H1 (cell line): ENCODE data around the gene RARA. TPM values are rescaled to one million over a fixed set of nuclear protein-coding genes. Genes with fewer than 3 reads are reported as not detected.

Experiments
- CBX8 ChIP-seq: fragments of 300-800, 300-1000 bp; sonication (generic); IDR thresholded peaks from 2 replicates; pipeline ENCODE4 v1.7.1; 2016; ENCODE audit warnings: low read depth, low read length, borderline replicate concordance
- CTBP2 ChIP-seq: IDR thresholded peaks from 2 replicates; pipeline ENCODE4 v1.7.0; 2011; ENCODE audit warnings: borderline replicate concordance, mild to moderate bottlenecking, moderate library complexity, mixed read lengths, low read length; ENCODE audit not compliant: insufficient read depth, insufficient read length
- EZH2 ChIP-seq: fragments of 200-600 bp; sonication (generic); IDR thresholded peaks from 2 replicates; pipeline ENCODE4 v1.7.1; 2012; ENCODE audit warnings: low read depth, mild to moderate bottlenecking, moderate library complexity, low read length, inconsistent platforms; ENCODE audit not compliant: severe bottlenecking
- MAFK ChIP-seq: IDR thresholded peaks from 2 replicates; pipeline ENCODE4 v1.6.1; 2012; ENCODE audit warnings: low read depth, mild to moderate bottlenecking, improper control_type of control experiment, low read length
- NANOG ChIP-seq: IDR thresholded peaks from 2 replicates; pipeline ENCODE4 v1.6.1; 2011; ENCODE audit warnings: low read length, low read depth, mild to moderate bottlenecking, inconsistent platforms; ENCODE audit not compliant: insufficient read depth, poor library complexity, severe bottlenecking
- NRF1 ChIP-seq: IDR thresholded peaks from 2 replicates; pipeline ENCODE4 v1.6.1; 2011; ENCODE audit warnings: mild to moderate bottlenecking, low read depth, low read length, improper control_type of control experiment
- SAP30 ChIP-seq: fragments of 300-600 bp; sonication (generic); IDR thresholded peaks from 2 replicates; pipeline ENCODE4 v1.7.1; 2012; ENCODE audit warnings: low read length, moderate library complexity, mild to moderate bottlenecking, inconsistent platforms; ENCODE audit not compliant: insufficient read depth, insufficient replicate concordance
- polyA plus RNA-seq, 7 experiments: library from polyadenylated mRNA; depleted of rRNA in 3 of 7; stranded (reverse) in 5 of 7; unstranded in 2 of 7; fragments of >200 nt in 5 of 7; fragments of 200-250 nt in 2 of 7; gene quantifications; 1 replicate in 5 of 7; 2 replicates in 1 of 7; 4 replicates in 1 of 7; pipeline versions ENCODE4 v1.2.1 to v1.2.3, GENCODE V29; 2011 to 2013; ENCODE audit warnings: missing spikeins in 2 of 7, mixed read lengths in 2 of 7
- total RNA-seq: library from RNA; stranded (reverse); fragmentation: NEBNext Ultra II Directional; extraction: Animal tissue kit (Norgen Biotek cat#: 25700); gene quantifications from 2 replicates; pipeline ENCODE4 v1.2.1, GENCODE V29; 2021
- TF ChIP-seq, protein P1 (sequence below): fragments of 300-600 bp; sonication (generic); IDR thresholded peaks from 2 replicates; pipeline ENCODE4 v1.7.1; 2012; ENCODE audit warnings: low read length, moderate library complexity, mild to moderate bottlenecking, inconsistent platforms; ENCODE audit not compliant: insufficient replicate concordance
- TF ChIP-seq, protein P2 (sequence below): IDR thresholded peaks from 2 replicates; pipeline ENCODE4 v1.6.1; 2011; ENCODE audit warnings: low read depth, mild to moderate bottlenecking, low read length; ENCODE audit not compliant: insufficient read depth
- TF ChIP-seq, protein P3 (sequence below): IDR thresholded peaks from 2 replicates; pipeline ENCODE4 v1.6.1; 2012; ENCODE audit warnings: inconsistent platforms

The RARA gene
- total and polyA plus RNA-seq, 2 of the 8 experiments (the other 6 are each of a cell fraction or from before 2014, with no cell fraction given), result 4.4 to 16.5 TPM

DNA sequence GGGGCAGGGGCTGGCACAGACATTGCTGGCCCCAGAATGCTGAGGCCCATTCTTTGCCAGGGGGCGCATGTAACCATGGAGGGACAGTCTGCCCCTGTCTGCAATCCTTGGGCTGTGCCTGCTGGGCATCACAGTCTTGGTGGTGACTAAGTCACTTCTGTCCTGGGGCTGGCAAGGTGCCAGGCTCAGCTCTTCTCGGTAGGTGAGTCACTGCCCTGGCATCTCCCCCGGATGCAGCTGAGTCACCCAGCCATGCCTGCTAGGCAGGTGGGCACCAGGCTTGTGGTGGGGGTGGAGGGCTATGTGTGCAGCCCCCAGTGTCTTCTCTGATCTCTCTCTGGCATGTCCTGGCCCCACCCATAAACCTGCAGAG, 5.6 kb downstream of the RARA start (continued):
- TF ChIP-seq, protein P1, sequence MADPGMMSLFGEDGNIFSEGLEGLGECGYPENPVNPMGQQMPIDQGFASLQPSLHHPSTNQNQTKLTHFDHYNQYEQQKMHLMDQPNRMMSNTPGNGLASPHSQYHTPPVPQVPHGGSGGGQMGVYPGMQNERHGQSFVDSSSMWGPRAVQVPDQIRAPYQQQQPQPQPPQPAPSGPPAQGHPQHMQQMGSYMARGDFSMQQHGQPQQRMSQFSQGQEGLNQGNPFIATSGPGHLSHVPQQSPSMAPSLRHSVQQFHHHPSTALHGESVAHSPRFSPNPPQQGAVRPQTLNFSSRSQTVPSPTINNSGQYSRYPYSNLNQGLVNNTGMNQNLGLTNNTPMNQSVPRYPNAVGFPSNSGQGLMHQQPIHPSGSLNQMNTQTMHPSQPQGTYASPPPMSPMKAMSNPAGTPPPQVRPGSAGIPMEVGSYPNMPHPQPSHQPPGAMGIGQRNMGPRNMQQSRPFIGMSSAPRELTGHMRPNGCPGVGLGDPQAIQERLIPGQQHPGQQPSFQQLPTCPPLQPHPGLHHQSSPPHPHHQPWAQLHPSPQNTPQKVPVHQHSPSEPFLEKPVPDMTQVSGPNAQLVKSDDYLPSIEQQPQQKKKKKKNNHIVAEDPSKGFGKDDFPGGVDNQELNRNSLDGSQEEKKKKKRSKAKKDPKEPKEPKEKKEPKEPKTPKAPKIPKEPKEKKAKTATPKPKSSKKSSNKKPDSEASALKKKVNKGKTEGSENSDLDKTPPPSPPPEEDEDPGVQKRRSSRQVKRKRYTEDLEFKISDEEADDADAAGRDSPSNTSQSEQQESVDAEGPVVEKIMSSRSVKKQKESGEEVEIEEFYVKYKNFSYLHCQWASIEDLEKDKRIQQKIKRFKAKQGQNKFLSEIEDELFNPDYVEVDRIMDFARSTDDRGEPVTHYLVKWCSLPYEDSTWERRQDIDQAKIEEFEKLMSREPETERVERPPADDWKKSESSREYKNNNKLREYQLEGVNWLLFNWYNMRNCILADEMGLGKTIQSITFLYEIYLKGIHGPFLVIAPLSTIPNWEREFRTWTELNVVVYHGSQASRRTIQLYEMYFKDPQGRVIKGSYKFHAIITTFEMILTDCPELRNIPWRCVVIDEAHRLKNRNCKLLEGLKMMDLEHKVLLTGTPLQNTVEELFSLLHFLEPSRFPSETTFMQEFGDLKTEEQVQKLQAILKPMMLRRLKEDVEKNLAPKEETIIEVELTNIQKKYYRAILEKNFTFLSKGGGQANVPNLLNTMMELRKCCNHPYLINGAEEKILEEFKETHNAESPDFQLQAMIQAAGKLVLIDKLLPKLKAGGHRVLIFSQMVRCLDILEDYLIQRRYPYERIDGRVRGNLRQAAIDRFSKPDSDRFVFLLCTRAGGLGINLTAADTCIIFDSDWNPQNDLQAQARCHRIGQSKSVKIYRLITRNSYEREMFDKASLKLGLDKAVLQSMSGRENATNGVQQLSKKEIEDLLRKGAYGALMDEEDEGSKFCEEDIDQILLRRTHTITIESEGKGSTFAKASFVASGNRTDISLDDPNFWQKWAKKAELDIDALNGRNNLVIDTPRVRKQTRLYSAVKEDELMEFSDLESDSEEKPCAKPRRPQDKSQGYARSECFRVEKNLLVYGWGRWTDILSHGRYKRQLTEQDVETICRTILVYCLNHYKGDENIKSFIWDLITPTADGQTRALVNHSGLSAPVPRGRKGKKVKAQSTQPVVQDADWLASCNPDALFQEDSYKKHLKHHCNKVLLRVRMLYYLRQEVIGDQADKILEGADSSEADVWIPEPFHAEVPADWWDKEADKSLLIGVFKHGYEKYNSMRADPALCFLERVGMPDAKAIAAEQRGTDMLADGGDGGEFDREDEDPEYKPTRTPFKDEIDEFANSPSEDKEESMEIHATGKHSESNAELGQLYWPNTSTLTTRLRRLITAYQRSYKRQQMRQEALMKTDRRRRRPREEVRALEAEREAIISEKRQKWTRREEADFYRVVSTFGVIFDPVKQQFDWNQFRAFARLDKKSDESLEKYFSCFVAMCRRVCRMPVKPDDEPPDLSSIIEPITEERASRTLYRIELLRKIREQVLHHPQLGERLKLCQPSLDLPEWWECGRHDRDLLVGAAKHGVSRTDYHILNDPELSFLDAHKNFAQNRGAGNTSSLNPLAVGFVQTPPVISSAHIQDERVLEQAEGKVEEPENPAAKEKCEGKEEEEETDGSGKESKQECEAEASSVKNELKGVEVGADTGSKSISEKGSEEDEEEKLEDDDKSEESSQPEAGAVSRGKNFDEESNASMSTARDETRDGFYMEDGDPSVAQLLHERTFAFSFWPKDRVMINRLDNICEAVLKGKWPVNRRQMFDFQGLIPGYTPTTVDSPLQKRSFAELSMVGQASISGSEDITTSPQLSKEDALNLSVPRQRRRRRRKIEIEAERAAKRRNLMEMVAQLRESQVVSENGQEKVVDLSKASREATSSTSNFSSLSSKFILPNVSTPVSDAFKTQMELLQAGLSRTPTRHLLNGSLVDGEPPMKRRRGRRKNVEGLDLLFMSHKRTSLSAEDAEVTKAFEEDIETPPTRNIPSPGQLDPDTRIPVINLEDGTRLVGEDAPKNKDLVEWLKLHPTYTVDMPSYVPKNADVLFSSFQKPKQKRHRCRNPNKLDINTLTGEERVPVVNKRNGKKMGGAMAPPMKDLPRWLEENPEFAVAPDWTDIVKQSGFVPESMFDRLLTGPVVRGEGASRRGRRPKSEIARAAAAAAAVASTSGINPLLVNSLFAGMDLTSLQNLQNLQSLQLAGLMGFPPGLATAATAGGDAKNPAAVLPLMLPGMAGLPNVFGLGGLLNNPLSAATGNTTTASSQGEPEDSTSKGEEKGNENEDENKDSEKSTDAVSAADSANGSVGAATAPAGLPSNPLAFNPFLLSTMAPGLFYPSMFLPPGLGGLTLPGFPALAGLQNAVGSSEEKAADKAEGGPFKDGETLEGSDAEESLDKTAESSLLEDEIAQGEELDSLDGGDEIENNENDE, result no peak
- TF ChIP-seq NRF1 (no peak), MAFK (no peak), NANOG (no peak), SAP30 (no peak), CBX8 (no peak), CTBP2 (no peak), EZH2 (no peak)
- TF ChIP-seq, protein P2, sequence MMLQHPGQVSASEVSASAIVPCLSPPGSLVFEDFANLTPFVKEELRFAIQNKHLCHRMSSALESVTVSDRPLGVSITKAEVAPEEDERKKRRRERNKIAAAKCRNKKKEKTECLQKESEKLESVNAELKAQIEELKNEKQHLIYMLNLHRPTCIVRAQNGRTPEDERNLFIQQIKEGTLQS, result no peak
- TF ChIP-seq, protein P3, sequence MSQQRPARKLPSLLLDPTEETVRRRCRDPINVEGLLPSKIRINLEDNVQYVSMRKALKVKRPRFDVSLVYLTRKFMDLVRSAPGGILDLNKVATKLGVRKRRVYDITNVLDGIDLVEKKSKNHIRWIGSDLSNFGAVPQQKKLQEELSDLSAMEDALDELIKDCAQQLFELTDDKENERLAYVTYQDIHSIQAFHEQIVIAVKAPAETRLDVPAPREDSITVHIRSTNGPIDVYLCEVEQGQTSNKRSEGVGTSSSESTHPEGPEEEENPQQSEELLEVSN, result no peak
